OCI-LY3 (cell line): ENCODE measurements around the gene GNG13.

Experiments
- CTCF ChIP-seq: fragments of 200-600, 300-600 bp; sonication (generic); IDR thresholded peaks from 2 replicates; pipeline ENCODE4 v1.5.1; 2014; ENCODE audit warnings: antibody characterized with exemption, low read length, low read depth
- EZH2phosphoT487 ChIP-seq: fragments of 200-600 bp; shearing (Covaris generic); IDR thresholded peaks from 2 replicates; pipeline ENCODE4 v1.6.1; 2018; ENCODE audit warnings: antibody characterized with exemption, mixed run types, low read depth

- TF ChIP-seq CTCF (no peak), EZH2phosphoT487 (no peak)
Observed at GRCh38 chr16:779561-779960, 21.0 kb downstream of the GNG13 start.
